ENCODE measurements around the gene PRSS23.
"Not testable (repeated sequence)": the region's sequence is repeated elsewhere in the genome, so short reads cannot be mapped to it uniquely, and the experiment has no call there.

GRCh38 chr11:86834376-86834775, 34.0 kb downstream of the PRSS23 start:
- TF ChIP-seq, protein P1, sequence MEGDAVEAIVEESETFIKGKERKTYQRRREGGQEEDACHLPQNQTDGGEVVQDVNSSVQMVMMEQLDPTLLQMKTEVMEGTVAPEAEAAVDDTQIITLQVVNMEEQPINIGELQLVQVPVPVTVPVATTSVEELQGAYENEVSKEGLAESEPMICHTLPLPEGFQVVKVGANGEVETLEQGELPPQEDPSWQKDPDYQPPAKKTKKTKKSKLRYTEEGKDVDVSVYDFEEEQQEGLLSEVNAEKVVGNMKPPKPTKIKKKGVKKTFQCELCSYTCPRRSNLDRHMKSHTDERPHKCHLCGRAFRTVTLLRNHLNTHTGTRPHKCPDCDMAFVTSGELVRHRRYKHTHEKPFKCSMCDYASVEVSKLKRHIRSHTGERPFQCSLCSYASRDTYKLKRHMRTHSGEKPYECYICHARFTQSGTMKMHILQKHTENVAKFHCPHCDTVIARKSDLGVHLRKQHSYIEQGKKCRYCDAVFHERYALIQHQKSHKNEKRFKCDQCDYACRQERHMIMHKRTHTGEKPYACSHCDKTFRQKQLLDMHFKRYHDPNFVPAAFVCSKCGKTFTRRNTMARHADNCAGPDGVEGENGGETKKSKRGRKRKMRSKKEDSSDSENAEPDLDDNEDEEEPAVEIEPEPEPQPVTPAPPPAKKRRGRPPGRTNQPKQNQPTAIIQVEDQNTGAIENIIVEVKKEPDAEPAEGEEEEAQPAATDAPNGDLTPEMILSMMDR (IDR thresholded peaks at IDR 0.05 in 2 of 3, conservative IDR thresholded peaks at IDR 0.05 in 1 of 3; ENCODE audit: control insufficient read depth in 2 of 3, extremely low read depth in 1 of 3, insufficient read depth in 1 of 3, low read depth in 3 of 3, low read length in 3 of 3), result not testable (repeated sequence)
- TF ChIP-seq BHLHE40 (IDR thresholded peaks at IDR 0.05; ENCODE audit: borderline replicate concordance in 1 of 2, low read depth in 2 of 2, low read length in 1 of 2); RFX5 (IDR thresholded peaks at IDR 0.05; ENCODE audit: low read depth, low read length); HDGF (IDR thresholded peaks at IDR 0.05); ATF3 (IDR thresholded peaks at IDR 0.05; ENCODE audit: borderline replicate concordance, extremely low read depth, low read depth, low read length): not testable (repeated sequence)
